ENCODE measurements around the gene JPT1.
"Not testable (repeated sequence)": the region's sequence is repeated elsewhere in the genome, so short reads cannot be mapped to it uniquely, and the experiment has no call there.

GRCh38 chr17:75127936-75128335 lies 26.4 kb downstream of the JPT1 start:
- not testable (repeated sequence) for TF ChIP-seq CTCF (conservative IDR thresholded peaks at IDR 0.05 in 1 of 2, IDR thresholded peaks at IDR 0.05 in 1 of 2; ENCODE audit: extremely low read depth in 1 of 2, insufficient read depth in 1 of 2, low read depth in 1 of 2, low read length in 2 of 2); EZH2 (IDR thresholded peaks at IDR 0.05; ENCODE audit: borderline replicate concordance, low read length)
